A549 (cell line): ENCODE data around the gene KDM4B. TPM values are rescaled to one million over a fixed set of nuclear protein-coding genes. Genes with fewer than 3 reads are reported as not detected.

Experiments used
- ATAC-seq, 2 experiments: fragments of 200-7000 bp in 1 of 2; fragments of >200 bp in 1 of 2; cut with Nextera tagmentation in 1 of 2; cut with Tn5 transposase in 1 of 2; 3 replicates each; pipeline versions ENCODE4 v1.8.0 to v1.9.1; 2018 to 2020; ENCODE audit warnings: mild to moderate bottlenecking in 1 of 2, moderate library complexity in 1 of 2
- CTCF ChIA-PET: fragments of 300-600 bp; sonication (Branson Sonifier 250); formaldehyde crosslinking; extraction: SDS; loops from one replicate; lab custom pipeline; 2021; ENCODE audit warnings: antibody characterized with exemption, inconsistent platforms; lab: Yijun Ruan, JAX
- POLR2A ChIA-PET: fragments of 350-600 bp; formaldehyde crosslinking; extraction: SDS; loops from one replicate; lab custom pipeline; 2021; ENCODE audit warnings: antibody characterized with exemption, inconsistent platforms; lab: Yijun Ruan, JAX
- DNase-seq, 2 experiments: peaks; one replicate each; pipeline versions ENCODE4 v3.0.0 to v3.0.0-alpha.2; 2011 to 2016; ENCODE audit warnings: low read depth in 1 of 2, low spot score in 1 of 2
- FAIRE-seq: peaks from 2 replicates; lab custom pipeline; 2011; peaks lifted over from hg19 to GRCh38; lab: Jason Lieb, UNC
- H3K27ac ChIP-seq, 2 experiments: fragments of >200 bp; sonication (Bioruptor Twin); formaldehyde crosslinking; 3 replicates each; pipeline ENCODE4 v1.5.1; 2016 to 2017
- H3K4me1 ChIP-seq: fragments of >200 bp; sonication (Bioruptor Twin); formaldehyde crosslinking; 3 replicates; pipeline ENCODE4 v1.6.1; 2016
- H3K4me2 ChIP-seq: fragments of >200 bp; sonication (Bioruptor Twin); formaldehyde crosslinking; 3 replicates; pipeline ENCODE4 v1.6.1; 2016
- H3K4me3 ChIP-seq: fragments of >200 bp; sonication (Bioruptor Twin); formaldehyde crosslinking; 3 replicates; pipeline ENCODE4 v1.5.1; 2016
- H3K9me3 ChIP-seq: fragments of >200 bp; sonication (Bioruptor Twin); formaldehyde crosslinking; 3 replicates; pipeline ENCODE4 v1.6.1; 2016
- CTCF ChIP-seq: fragments of >200 bp; sonication (Bioruptor Twin); formaldehyde crosslinking; IDR thresholded peaks from 3 replicates; pipeline ENCODE4 v1.5.1; 2016
- EHF ChIP-seq: fragments of 250-450 bp; sonication (Bioruptor Pico); IDR thresholded peaks from 2 replicates; pipeline ENCODE4 v1.5.0; 2020; ENCODE audit warnings: mild to moderate bottlenecking
- EHMT2 ChIP-seq: fragments of 200-600 bp; sonication (generic); IDR thresholded peaks from 2 replicates; pipeline ENCODE4 v1.6.1; 2016; ENCODE audit warnings: antibody characterized with exemption, low read depth, mild to moderate bottlenecking, moderate library complexity
- FOSB ChIP-seq: fragments of 250-450 bp; sonication (Bioruptor Pico); IDR thresholded peaks from 2 replicates; pipeline ENCODE4 v1.5.0; 2020; ENCODE audit warnings: mild to moderate bottlenecking, moderate library complexity
- HDAC2 ChIP-seq: fragments of 200-600 bp; sonication (generic); IDR thresholded peaks from 2 replicates; pipeline ENCODE4 v1.6.1; 2016
- HEYL ChIP-seq: fragments of 250-450 bp; sonication (Bioruptor Pico); IDR thresholded peaks from 2 replicates; pipeline ENCODE4 v1.8.0; 2021; ENCODE audit warnings: mild to moderate bottlenecking, moderate library complexity
- HOXB13 ChIP-seq: fragments of 250-450 bp; sonication (Bioruptor Pico); IDR thresholded peaks from 2 replicates; pipeline ENCODE4 v1.5.0; 2020; ENCODE audit warnings: low read depth, mild to moderate bottlenecking, moderate library complexity
- JUN ChIP-seq, 2 experiments: fragments of >200 bp; sonication (Bioruptor Twin); formaldehyde crosslinking; IDR thresholded peaks; 2 replicates in 1 of 2; 3 replicates in 1 of 2; pipeline ENCODE4 v1.6.1; 2016 to 2017
- JUNB ChIP-seq: fragments of >200 bp; sonication (Bioruptor Twin); formaldehyde crosslinking; IDR thresholded peaks from 2 replicates; pipeline ENCODE4 v1.6.1; 2016
- KDM1A ChIP-seq: fragments of 200-600 bp; sonication (generic); IDR thresholded peaks from 2 replicates; pipeline ENCODE4 v1.6.1; 2016; ENCODE audit warnings: low read depth, mild to moderate bottlenecking
- MAFK ChIP-seq: fragments of 450-650 bp; IDR thresholded peaks from 2 replicates; pipeline ENCODE4 v1.6.1; 2014; ENCODE audit not compliant: partially characterized antibody
- MAZ ChIP-seq: fragments of 150-350 bp; IDR thresholded peaks from 2 replicates; pipeline ENCODE4 v1.6.1; 2014; ENCODE audit warnings: antibody characterized with exemption, low read depth, low read length, borderline replicate concordance
- NPAS2 ChIP-seq: fragments of 250-450 bp; sonication (Bioruptor Pico); IDR thresholded peaks from 2 replicates; pipeline ENCODE4 v1.8.0; 2022; ENCODE audit warnings: mild to moderate bottlenecking, moderate library complexity, borderline replicate concordance
- RAD21 ChIP-seq, 2 experiments: fragments of >200 bp in 1 of 2; sonication (Bioruptor Twin) in 1 of 2; formaldehyde crosslinking in 1 of 2; IDR thresholded peaks in 1 of 2; conservative IDR thresholded peaks in 1 of 2; 2 replicates in 1 of 2; 3 replicates in 1 of 2; pipeline ENCODE4 v1.6.1; 2012 to 2018; ENCODE audit warnings: inconsistent platforms in 1 of 2
- RCOR1 ChIP-seq: fragments of 150-350 bp; IDR thresholded peaks from 2 replicates; pipeline ENCODE4 v1.6.1; 2014; ENCODE audit warnings: antibody characterized with exemption, low read length, low read depth
- SMC3 ChIP-seq: fragments of >200 bp; sonication (Bioruptor Twin); formaldehyde crosslinking; IDR thresholded peaks from 3 replicates; pipeline ENCODE4 v1.6.1; 2018; ENCODE audit warnings: inconsistent platforms
- TFCP2L1 ChIP-seq: fragments of 250-450 bp; sonication (Bioruptor Pico); IDR thresholded peaks from 2 replicates; pipeline ENCODE4 v1.5.0; 2021; ENCODE audit warnings: mild to moderate bottlenecking
- TP53 ChIP-seq: fragments of 250-450 bp; sonication (Bioruptor Pico); IDR thresholded peaks from 2 replicates; pipeline ENCODE4 v1.5.0; 2021; ENCODE audit warnings: mild to moderate bottlenecking, moderate library complexity
- ZC3H11A ChIP-seq: fragments of 450-650 bp; IDR thresholded peaks from 2 replicates; pipeline ENCODE4 v1.6.1; 2014; ENCODE audit warnings: antibody characterized with exemption, mild to moderate bottlenecking
- WGBS: methylation state at CpG from one replicate; pipeline ENCODE4 v1.1.6; 2017; ENCODE audit errors: missing lambda C conversion rate; 5-methylcytosine and 5-hydroxymethylcytosine counted together
- polyA plus RNA-seq, 4 experiments: library from polyadenylated mRNA; depleted of rRNA in 3 of 4; stranded (reverse); fragments of >200 nt; fragmentation: RNase III in 1 of 4; extraction: RNeasy Plus Mini Kit Qiagen cat#74134 plus additional on column Dnase treatment in 1 of 4; gene quantifications; 2 replicates in 3 of 4; 3 replicates in 1 of 4; pipeline ENCODE4 v1.2.3, GENCODE V29; 2011 to 2017

KDM4B gene
- polyA plus RNA-seq, 2 of the 4 experiments (the other 2 are of a cell fraction): 3.0 to 4.6 TPM

GRCh38 chr19:5120321-5120720 lies 151.4 kb downstream of the KDM4B start:
- Histone ChIP-seq H3K4me3 (no peak overlapping the region), H3K4me1 (no peaks in the 10 kb centered on the region), H3K9me3 (no peaks in the 10 kb centered on the region; the same call in 2 of the 3 replicates)
- POLR2A ChIA-PET: no interaction called here
- no peak for TF ChIP-seq SMC3
- TF ChIP-seq TP53 (CRISPR knock-in tag): no peak
- no peak for TF ChIP-seq RAD21 (conservative IDR thresholded peaks at IDR 0.05 in 1 of 2, IDR thresholded peaks at IDR 0.05 in 1 of 2)
- no peak for TF ChIP-seq NPAS2 (CRISPR knock-in tag)
- no peak for TF ChIP-seq JUN (IDR thresholded peaks at IDR 0.05)
- no peak for TF ChIP-seq HEYL
- no peak for TF ChIP-seq EHF (CRISPR knock-in tag)
- TF ChIP-seq MAZ: no peak
- no peak for TF ChIP-seq HOXB13 (CRISPR knock-in tag)
- TF ChIP-seq HDAC2: no peak
- TF ChIP-seq, all 56 proteins: peak for 0
- DNase-seq: no peak
- CTCF ChIA-PET: no interaction called here
- H3K27ac ChIP-seq: no peak overlapping the region
- H3K4me2 ChIP-seq: no peak overlapping the region
- ATAC-seq: no peak
- FAIRE-seq: no peak
- WGBS: 95% methylated on average over 2 of the region's 8 CpGs

- no peak overlapping the region for H3K4me2 ChIP-seq
- H3K9me3 ChIP-seq: no peaks in the 10 kb centered on the region; the same call in 2 of the 3 replicates
- ATAC-seq (no peak), DNase-seq (no peak), FAIRE-seq (no peak)
- H3K27ac ChIP-seq: no peak overlapping the region
- no peak overlapping the region for H3K4me3 ChIP-seq
- ChIA-PET POLR2A (no interaction called here), CTCF (no interaction called here)
- H3K4me1 ChIP-seq: no peaks in the 10 kb centered on the region
- no CpG with 5 or more reads among the region's 9 CpGs for WGBS
- TF ChIP-seq KDM1A (no peak), HDAC2 (no peak), EHMT2 (no peak), FOSB (CRISPR knock-in tag) (no peak), MAZ (no peak), MAFK (no peak), ZC3H11A (no peak), RAD21 (conservative IDR thresholded peaks at IDR 0.05 in 1 of 2, IDR thresholded peaks at IDR 0.05 in 1 of 2) (no peak), JUN (IDR thresholded peaks at IDR 0.05) (no peak), TFCP2L1 (CRISPR knock-in tag) (no peak)
Measured at GRCh38 chr19:5120833-5121232, 151.9 kb downstream of the KDM4B start.

GRCh38 chr19:5121266-5122120 lies 152.6 kb downstream of the KDM4B start:
- FAIRE-seq: no peak
- no peaks in the 10 kb centered on the region; the same call in 2 of the 3 replicates for H3K9me3 ChIP-seq
- CTCF ChIA-PET: interaction anchor here (0.6 to 1.0 kb wide), 2 partner anchors 16 to 356 kb away, joined by 3 read pairs; no protein-coding TSS in a partner anchor
- H3K4me3 ChIP-seq: no peak overlapping the region
- no peaks in the 10 kb centered on the region for H3K4me1 ChIP-seq
- ATAC-seq: no peak
- no peak overlapping the region for H3K27ac ChIP-seq
- no peak for TF ChIP-seq RCOR1
- no peak for TF ChIP-seq JUNB
- no peak for TF ChIP-seq CTCF
- WGBS: 96% methylated on average over 28 of the region's 28 CpGs
- no peak for DNase-seq
- POLR2A ChIA-PET: no interaction called here
- H3K4me2 ChIP-seq: no peak overlapping the region
